ENCODE results near the gene TPK1. TPM values are rescaled to one million over a fixed set of nuclear protein-coding genes. Genes with fewer than 3 reads are reported as not detected.

TPK1 gene
- total RNA-seq, 1 donor from 2014 or later, result 3.5 TPM

DNA sequence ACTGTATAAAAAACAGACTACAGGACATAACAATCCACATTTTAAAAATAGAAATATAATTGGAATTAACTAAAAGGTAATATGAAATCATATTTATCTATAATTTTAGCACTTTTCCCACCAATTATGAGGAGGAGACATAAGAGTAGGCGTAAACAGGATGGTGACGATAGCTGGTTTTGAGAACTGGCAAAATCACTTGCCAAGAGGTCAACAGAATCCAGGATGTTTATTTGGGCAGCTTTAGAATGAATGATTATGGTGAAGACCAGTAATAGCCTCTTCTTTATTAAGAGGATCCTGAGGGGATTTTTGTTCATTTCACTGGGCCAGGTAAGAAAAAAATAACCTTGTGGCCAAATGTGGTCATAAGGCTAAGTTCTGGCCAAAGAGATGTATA is 67.2 kb downstream of the TPK1 start:
- Mint-ChIP-seq H3K36me3 (ENCODE audit: low read depth) (no peaks in the 10 kb centered on the region), H3K4me3 (ENCODE audit: unreplicated experiment) (no peak overlapping the region), H3K27ac (ENCODE audit: unreplicated experiment) (no peak overlapping the region), H3K27me3 (ENCODE audit: low read depth) (peaks cover 2% of the 10 kb centered on the region), H3K4me1 (ENCODE audit: low read depth) (no peaks in the 10 kb centered on the region), H3K9me3 (ENCODE audit: low read depth) (no peaks in the 10 kb centered on the region)
- TF ChIP-seq, protein P1, sequence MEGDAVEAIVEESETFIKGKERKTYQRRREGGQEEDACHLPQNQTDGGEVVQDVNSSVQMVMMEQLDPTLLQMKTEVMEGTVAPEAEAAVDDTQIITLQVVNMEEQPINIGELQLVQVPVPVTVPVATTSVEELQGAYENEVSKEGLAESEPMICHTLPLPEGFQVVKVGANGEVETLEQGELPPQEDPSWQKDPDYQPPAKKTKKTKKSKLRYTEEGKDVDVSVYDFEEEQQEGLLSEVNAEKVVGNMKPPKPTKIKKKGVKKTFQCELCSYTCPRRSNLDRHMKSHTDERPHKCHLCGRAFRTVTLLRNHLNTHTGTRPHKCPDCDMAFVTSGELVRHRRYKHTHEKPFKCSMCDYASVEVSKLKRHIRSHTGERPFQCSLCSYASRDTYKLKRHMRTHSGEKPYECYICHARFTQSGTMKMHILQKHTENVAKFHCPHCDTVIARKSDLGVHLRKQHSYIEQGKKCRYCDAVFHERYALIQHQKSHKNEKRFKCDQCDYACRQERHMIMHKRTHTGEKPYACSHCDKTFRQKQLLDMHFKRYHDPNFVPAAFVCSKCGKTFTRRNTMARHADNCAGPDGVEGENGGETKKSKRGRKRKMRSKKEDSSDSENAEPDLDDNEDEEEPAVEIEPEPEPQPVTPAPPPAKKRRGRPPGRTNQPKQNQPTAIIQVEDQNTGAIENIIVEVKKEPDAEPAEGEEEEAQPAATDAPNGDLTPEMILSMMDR (IDR thresholded peaks at IDR 0.05), result no peak
- no peak for DNase-seq (ENCODE audit: low spot score)

DNA sequence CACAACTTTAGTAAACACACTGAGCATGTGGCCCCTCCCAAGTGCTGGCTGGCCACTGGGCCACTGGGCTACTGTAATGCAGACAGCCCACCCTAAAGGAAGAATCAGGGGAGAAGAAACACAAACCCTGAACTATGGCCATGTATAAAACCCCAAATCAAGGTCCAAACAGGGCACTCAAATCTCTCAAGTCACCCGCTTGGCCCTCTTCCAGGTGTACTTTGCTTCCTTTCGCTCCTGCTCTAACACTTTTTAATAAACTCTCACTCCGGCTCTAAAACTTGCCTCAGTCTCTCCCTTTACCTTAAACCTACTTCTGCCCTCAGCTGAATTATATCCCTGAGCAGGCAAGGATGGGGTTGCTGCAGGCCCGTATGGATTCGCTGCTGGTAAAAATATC is 72.6 kb downstream of the TPK1 start:
- Mint-ChIP-seq H3K9me3 (ENCODE audit: low read depth) (no peaks in the 10 kb centered on the region), H3K27ac (ENCODE audit: unreplicated experiment) (no peak overlapping the region), H3K27me3 (ENCODE audit: low read depth) (peaks cover 2% of the 10 kb centered on the region), H3K36me3 (ENCODE audit: low read depth) (no peaks in the 10 kb centered on the region), H3K4me1 (ENCODE audit: low read depth) (no peaks in the 10 kb centered on the region), H3K4me3 (ENCODE audit: unreplicated experiment) (no peak overlapping the region)
- DNase-seq (ENCODE audit: low spot score), result no peak
- TF ChIP-seq, protein P1 (IDR thresholded peaks at IDR 0.05), result no peak

DNA sequence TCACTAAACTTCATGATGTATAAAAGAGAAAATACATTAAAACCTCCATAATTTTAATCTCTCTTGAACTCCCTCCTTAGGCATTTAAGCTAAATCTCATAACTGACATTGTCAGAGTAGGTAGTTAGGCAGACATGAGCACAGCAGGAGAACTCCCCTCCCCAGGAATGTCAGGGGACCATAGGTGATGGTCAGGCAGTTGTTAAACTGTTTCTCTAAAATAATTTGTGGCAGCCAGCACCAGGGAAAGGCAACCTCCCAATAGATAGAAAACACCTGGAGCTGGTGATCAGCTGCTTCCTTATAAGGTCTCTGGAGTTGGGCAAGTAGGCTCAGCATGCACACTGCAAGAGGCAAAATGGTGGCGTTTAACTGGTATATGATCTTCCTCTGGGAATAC is 73.0 kb downstream of the TPK1 start:
- TF ChIP-seq, protein P1 (IDR thresholded peaks at IDR 0.05), result no peak
- H3K4me3 Mint-ChIP-seq (ENCODE audit: unreplicated experiment), result no peak overlapping the region
- H3K9me3 Mint-ChIP-seq (ENCODE audit: low read depth), result no peaks in the 10 kb centered on the region
- H3K4me1 Mint-ChIP-seq (ENCODE audit: low read depth), result no peaks in the 10 kb centered on the region
- no peaks in the 10 kb centered on the region for H3K36me3 Mint-ChIP-seq (ENCODE audit: low read depth)
- no peak overlapping the region for H3K27ac Mint-ChIP-seq (ENCODE audit: unreplicated experiment)
- peaks cover 2% of the 10 kb centered on the region for H3K27me3 Mint-ChIP-seq (ENCODE audit: low read depth)
- no peak for DNase-seq (ENCODE audit: low spot score)

DNA sequence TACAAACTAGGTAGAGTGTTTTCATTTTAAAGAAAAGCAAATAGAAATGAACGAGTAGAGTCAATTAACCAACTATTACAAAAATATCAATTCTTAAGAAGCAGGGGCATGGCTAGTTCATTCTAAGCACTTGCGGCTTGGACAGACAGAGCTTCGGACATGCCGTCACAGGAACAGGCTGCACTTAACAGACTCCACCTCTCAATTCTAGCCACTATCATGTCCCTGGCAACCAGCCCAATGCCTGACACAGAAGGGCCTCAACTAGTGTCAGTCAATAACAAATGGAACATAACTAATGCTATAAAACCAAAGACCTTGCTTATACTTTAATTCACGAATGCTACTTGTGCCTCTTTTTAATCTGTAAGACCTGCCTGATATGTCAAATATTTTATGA is 74.4 kb downstream of the TPK1 start:
- no peaks in the 10 kb centered on the region for H3K9me3 Mint-ChIP-seq (ENCODE audit: low read depth)
- no peak for DNase-seq (ENCODE audit: low spot score)
- no peak overlapping the region for H3K27ac Mint-ChIP-seq (ENCODE audit: unreplicated experiment)
- peaks cover 2% of the 10 kb centered on the region for H3K27me3 Mint-ChIP-seq (ENCODE audit: low read depth)
- TF ChIP-seq, protein P1 (IDR thresholded peaks at IDR 0.05), result no peak
- no peaks in the 10 kb centered on the region for H3K36me3 Mint-ChIP-seq (ENCODE audit: low read depth)
- no peaks in the 10 kb centered on the region for H3K4me1 Mint-ChIP-seq (ENCODE audit: low read depth)
- no peak overlapping the region for H3K4me3 Mint-ChIP-seq (ENCODE audit: unreplicated experiment)

DNA sequence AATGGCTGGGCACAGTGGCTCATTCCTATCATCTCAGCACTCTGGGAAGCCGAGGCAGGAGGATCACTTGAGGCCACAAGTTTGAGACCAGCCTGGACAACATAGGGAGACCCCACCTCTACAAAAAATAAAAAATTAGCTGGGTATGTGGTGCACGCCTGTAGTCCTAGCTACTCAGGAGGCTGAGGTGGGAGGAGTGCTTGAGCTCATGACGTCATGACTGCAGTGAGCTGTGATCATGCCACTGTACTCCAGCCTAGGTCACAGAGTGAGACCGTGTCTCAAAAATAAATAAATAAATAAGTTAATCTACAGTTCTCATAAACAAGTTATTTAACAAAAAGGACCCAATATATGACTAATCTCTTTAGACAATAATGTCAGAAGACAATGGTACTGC is 76.2 kb downstream of the TPK1 start:
- peaks cover 3% of the 10 kb centered on the region for H3K9me3 Mint-ChIP-seq (ENCODE audit: low read depth)
- TF ChIP-seq, protein P1 (IDR thresholded peaks at IDR 0.05), result no peak
- H3K4me3 Mint-ChIP-seq (ENCODE audit: unreplicated experiment), result no peak overlapping the region
- no peaks in the 10 kb centered on the region for H3K27me3 Mint-ChIP-seq (ENCODE audit: low read depth)
- H3K4me1 Mint-ChIP-seq (ENCODE audit: low read depth), result no peaks in the 10 kb centered on the region
- no peak overlapping the region for H3K27ac Mint-ChIP-seq (ENCODE audit: unreplicated experiment)
- no peak for DNase-seq (ENCODE audit: low spot score)
- H3K36me3 Mint-ChIP-seq (ENCODE audit: low read depth), result no peaks in the 10 kb centered on the region

All from chondrocyte (in vitro differentiated cells).